Nephron progenitor cell (in vitro differentiated cells): ENCODE results near the gene CERS6.

Experiments
- DNase-seq: peaks from one replicate; pipeline ENCODE4 v3.0.0; 2021
- H3K27ac Mint-ChIP-seq: 2 replicates; pipeline ENCODE4 v1.8.0; 2021; ENCODE audit warnings: mild to moderate bottlenecking, moderate library complexity, mixed read lengths
- H3K27me3 Mint-ChIP-seq: 2 replicates; pipeline ENCODE4 v1.8.0; 2021; ENCODE audit warnings: mild to moderate bottlenecking, low read depth, mixed read lengths; ENCODE audit not compliant: poor library complexity
- H3K36me3 Mint-ChIP-seq: 2 replicates; pipeline ENCODE4 v1.8.0; 2021; ENCODE audit warnings: low read depth, mixed read lengths
- H3K4me1 Mint-ChIP-seq: 2 replicates; pipeline ENCODE4 v1.8.0; 2021; ENCODE audit warnings: mixed read lengths
- H3K4me3 Mint-ChIP-seq: 2 replicates; pipeline ENCODE4 v1.8.0; 2021; ENCODE audit warnings: mild to moderate bottlenecking, moderate library complexity, mixed read lengths
- H3K9me3 Mint-ChIP-seq: 2 replicates; pipeline ENCODE4 v1.8.0; 2021; ENCODE audit warnings: mild to moderate bottlenecking, moderate library complexity, mixed read lengths
- CTCF ChIP-seq: fragments of 200-600 bp; sonication (generic); IDR thresholded peaks from 2 replicates; pipeline ENCODE4 v1.5.0; 2021; ENCODE audit warnings: antibody characterized with exemption

Gene CERS6

DNA sequence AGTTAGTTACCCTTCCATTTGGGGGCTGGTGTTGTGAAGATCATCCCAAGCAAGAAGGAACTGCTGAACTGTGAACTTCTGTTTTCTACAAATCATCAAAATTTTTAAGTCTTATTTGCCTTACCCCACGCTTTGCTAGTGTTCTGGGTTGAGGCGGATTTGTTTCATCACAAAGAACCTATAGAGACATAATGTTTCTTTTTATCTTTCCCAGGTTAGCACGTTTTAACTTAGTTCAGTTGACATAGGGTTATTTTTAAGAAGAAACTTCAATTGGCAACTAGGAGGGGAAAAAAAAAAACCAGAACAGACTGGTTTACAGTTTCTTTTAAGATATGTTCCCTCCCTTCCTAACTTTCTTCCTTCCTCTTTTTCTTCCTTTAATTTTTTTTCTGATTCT, 31.1 kb upstream of the CERS6 start:
- DNase-seq, result no peak
- H3K9me3 Mint-ChIP-seq, result no peaks in the 10 kb centered on the region
- TF ChIP-seq CTCF, result no peak
- H3K4me1 Mint-ChIP-seq, result peaks cover 29% of the 10 kb centered on the region
- H3K4me3 Mint-ChIP-seq, result no peak overlapping the region
- peaks cover 6% of the 10 kb centered on the region for H3K27me3 Mint-ChIP-seq
- no peak overlapping the region for H3K27ac Mint-ChIP-seq
- H3K36me3 Mint-ChIP-seq, result no peaks in the 10 kb centered on the region

GRCh38 chr2:168426861-168427260, 29.2 kb upstream of the CERS6 start:
- no peak for TF ChIP-seq CTCF
- no peaks in the 10 kb centered on the region for H3K36me3 Mint-ChIP-seq
- H3K9me3 Mint-ChIP-seq, result no peaks in the 10 kb centered on the region
- no peak overlapping the region for H3K4me3 Mint-ChIP-seq
- H3K27ac Mint-ChIP-seq, result no peak overlapping the region
- H3K4me1 Mint-ChIP-seq, result peaks cover 29% of the 10 kb centered on the region
- peaks cover 2% of the 10 kb centered on the region for H3K27me3 Mint-ChIP-seq
- DNase-seq, result no peak

- DNase-seq, result no peak
- H3K4me3 Mint-ChIP-seq, result no peak overlapping the region
- peaks cover 29% of the 10 kb centered on the region for H3K4me1 Mint-ChIP-seq
- no peak overlapping the region for H3K27ac Mint-ChIP-seq
- no peaks in the 10 kb centered on the region for H3K36me3 Mint-ChIP-seq
- no peak for TF ChIP-seq CTCF
- peaks cover 2% of the 10 kb centered on the region for H3K27me3 Mint-ChIP-seq
- H3K9me3 Mint-ChIP-seq, result no peaks in the 10 kb centered on the region
Measured at GRCh38 chr2:168427451-168427850, 28.6 kb upstream of the CERS6 start.

GRCh38 chr2:168428431-168428830, 27.6 kb upstream of the CERS6 start:
- Mint-ChIP-seq H3K4me3 (no peak overlapping the region), H3K4me1 (peaks cover 29% of the 10 kb centered on the region), H3K27me3 (peaks cover 2% of the 10 kb centered on the region), H3K36me3 (no peaks in the 10 kb centered on the region), H3K9me3 (no peaks in the 10 kb centered on the region), H3K27ac (no peak overlapping the region)
- DNase-seq, result no peak
- no peak for TF ChIP-seq CTCF

- H3K36me3 Mint-ChIP-seq, result no peaks in the 10 kb centered on the region
- H3K4me3 Mint-ChIP-seq, result no peak overlapping the region
- no peaks in the 10 kb centered on the region for H3K9me3 Mint-ChIP-seq
- H3K27ac Mint-ChIP-seq, result no peak overlapping the region
- no peak for DNase-seq
- H3K27me3 Mint-ChIP-seq, result peaks cover 2% of the 10 kb centered on the region
- peaks cover 29% of the 10 kb centered on the region for H3K4me1 Mint-ChIP-seq
- TF ChIP-seq CTCF, result no peak
Measured at GRCh38 chr2:168429988-168430387, 26.1 kb upstream of the CERS6 start.

DNA sequence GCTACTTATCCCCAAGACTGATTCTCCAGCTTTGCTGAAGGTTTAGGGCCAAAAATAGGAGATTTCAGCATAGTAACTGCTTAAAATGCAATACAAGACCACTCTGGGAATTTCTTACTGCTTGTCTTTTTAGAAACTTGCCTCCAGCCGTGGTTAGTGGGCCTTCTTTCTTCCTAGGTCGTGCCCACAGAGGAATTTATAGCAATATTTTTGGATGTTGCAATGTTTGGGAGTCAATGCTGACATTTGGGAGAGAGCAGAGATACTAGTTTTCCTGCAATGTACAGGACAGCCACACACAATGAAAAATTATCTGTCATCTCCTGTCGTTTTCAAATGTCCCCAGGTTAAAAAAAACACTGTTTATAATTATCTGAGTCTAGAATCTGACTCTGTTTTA, 25.6 kb upstream of the CERS6 start:
- no peaks in the 10 kb centered on the region for H3K9me3 Mint-ChIP-seq
- H3K36me3 Mint-ChIP-seq, result no peaks in the 10 kb centered on the region
- H3K27ac Mint-ChIP-seq, result no peak overlapping the region
- no peak for DNase-seq
- no peak overlapping the region for H3K4me3 Mint-ChIP-seq
- H3K27me3 Mint-ChIP-seq, result peaks cover 2% of the 10 kb centered on the region
- peaks cover 29% of the 10 kb centered on the region for H3K4me1 Mint-ChIP-seq
- TF ChIP-seq CTCF, result no peak
